HG02759 (cell line): ENCODE results near the gene TMEM245.
A peak's percentile ranks its signal among the peaks of the same experiment; 100 is the strongest.

Source experiments
- ATAC-seq: cut with Tn5 transposase; IDR thresholded peaks from one replicate; pipeline ENCODE4 v1.9.1; 2021; ENCODE audit warnings: mild to moderate bottlenecking, moderate library complexity; ENCODE audit not compliant: unreplicated experiment

Gene TMEM245

GRCh38 chr9:109119439-109120203 lies at the start of gene TMEM245:
TSS of gene TMEM245 (minus strand) at chr9:109119947. CDS start at chr9:109119913, 34 bp downstream.
- ATAC-seq: peak; percentile 92

GRCh38 chr9:109168170-109168569 lies 48.4 kb upstream of the TMEM245 start:
- ATAC-seq: no peak

GRCh38 chr9:109167716-109168115 lies 48.0 kb upstream of the TMEM245 start:
- ATAC-seq: no peak

- no peak for ATAC-seq
These were observed 47.2 kb upstream of the TMEM245 start, which contains the start of gene FRRS1L for GRCh38 chr9:109166771-109167601. TSS of gene FRRS1L (minus strand) at chr9:109167249. CDS start at chr9:109167138, 111 bp downstream.

GRCh38 chr9:109166171-109166770 lies 46.5 kb upstream of the TMEM245 start:
- no peak for ATAC-seq

- ATAC-seq: peak; percentile 83
These were observed 44.3 kb upstream of the TMEM245 start for GRCh38 chr9:109164042-109164441.

- no peak for ATAC-seq
These were observed 43.4 kb upstream of the TMEM245 start for GRCh38 chr9:109163194-109163593.

- no peak for ATAC-seq
These were observed 42.9 kb upstream of the TMEM245 start for GRCh38 chr9:109162677-109163076.

GRCh38 chr9:109161471-109161870 lies 41.7 kb upstream of the TMEM245 start:
- ATAC-seq: no peak

- ATAC-seq: no peak
These were observed 39.8 kb upstream of the TMEM245 start for GRCh38 chr9:109159583-109159982.

GRCh38 chr9:109158651-109159050 lies 38.9 kb upstream of the TMEM245 start:
- ATAC-seq: no peak

GRCh38 chr9:109156708-109157107 lies 37.0 kb upstream of the TMEM245 start:
- no peak for ATAC-seq

- ATAC-seq: no peak
These were observed 31.3 kb upstream of the TMEM245 start for GRCh38 chr9:109150925-109151545.

GRCh38 chr9:109149722-109150121 lies 30.0 kb upstream of the TMEM245 start:
- no peak for ATAC-seq

GRCh38 chr9:109149089-109149488 lies 29.3 kb upstream of the TMEM245 start:
- no peak for ATAC-seq

GRCh38 chr9:109145051-109145450 lies 25.3 kb upstream of the TMEM245 start:
- ATAC-seq: no peak

GRCh38 chr9:109143881-109144562 lies 24.3 kb upstream of the TMEM245 start:
- peak; percentile 99 for ATAC-seq

- no peak for ATAC-seq
These were observed 21.6 kb upstream of the TMEM245 start for GRCh38 chr9:109141375-109141774.

GRCh38 chr9:109139851-109140250 lies 20.1 kb upstream of the TMEM245 start:
- no peak for ATAC-seq

GRCh38 chr9:109138421-109138820 lies 18.7 kb upstream of the TMEM245 start:
- no peak for ATAC-seq
